DOHH2 (cell line): ENCODE data around the gene ZBTB43.

Source experiments
- CTCF ChIP-seq: fragments of 200-600 bp; sonication (generic); IDR thresholded peaks from one replicate; pipeline ENCODE4 v1.5.1; 2014; ENCODE audit warnings: antibody characterized with exemption, mild to moderate bottlenecking, low read depth, low read length; ENCODE audit not compliant: poor library complexity, severe bottlenecking
- EZH2phosphoT487 ChIP-seq: fragments of 200-600 bp; sonication (generic); IDR thresholded peaks from 2 replicates; pipeline ENCODE4 v1.6.1; 2017; ENCODE audit warnings: borderline replicate concordance, mild to moderate bottlenecking, antibody characterized with exemption, low read length, moderate library complexity, mixed read lengths

DNA sequence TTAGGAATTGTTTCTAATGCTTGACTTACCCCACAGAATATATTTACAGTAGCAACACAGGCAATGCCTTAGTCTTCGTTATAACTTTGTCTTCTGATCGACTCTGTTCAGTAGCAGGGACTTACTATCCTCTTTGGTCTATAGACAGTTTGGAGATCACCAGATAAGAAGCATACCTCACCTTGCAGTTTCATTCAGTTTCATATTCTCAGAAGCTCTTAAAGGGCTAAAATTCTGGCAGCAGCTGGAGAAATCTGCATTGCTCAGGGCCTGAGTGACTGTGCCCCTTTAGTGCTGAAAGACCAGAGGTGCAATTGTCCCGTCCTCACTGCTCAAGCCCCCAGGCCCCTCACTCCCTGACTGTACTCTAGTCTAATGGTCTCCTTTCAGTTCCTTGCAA is 26.0 kb downstream of the ZBTB43 start:
- no peak for TF ChIP-seq CTCF
- no peak for TF ChIP-seq EZH2phosphoT487
